ENCODE results near the gene PRKAR2A. TPM values are rescaled to one million over a fixed set of nuclear protein-coding genes. Genes with fewer than 3 reads are reported as not detected.

Gene PRKAR2A
- total and polyA plus RNA-seq, 7 experiments from 2014 or later = 10.3 to 45.1 (median 33.3) TPM

DNA sequence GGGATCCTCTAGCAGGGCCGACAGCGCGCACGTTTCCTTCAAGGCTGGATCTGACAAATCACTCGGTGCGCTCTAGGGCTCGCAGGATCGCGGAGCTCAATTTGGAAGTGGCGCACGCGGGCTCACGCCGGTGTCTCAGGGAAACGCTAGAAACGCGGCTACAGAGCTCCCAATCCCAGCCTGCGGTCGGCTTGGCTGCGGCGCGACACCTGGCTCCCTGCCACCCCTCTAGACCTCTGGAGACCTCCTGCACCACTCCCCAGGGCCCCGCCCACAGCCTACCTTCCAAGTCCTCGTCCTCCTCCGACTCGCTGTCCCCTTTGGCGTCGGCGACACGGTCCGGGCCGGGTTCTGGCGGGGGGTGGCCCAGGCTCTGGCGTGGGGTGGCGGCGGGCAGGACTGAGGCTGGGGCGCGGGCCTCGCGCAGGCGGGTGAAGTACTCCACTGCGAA is 596 bp downstream of the PRKAR2A start:
- Mint-ChIP-seq H3K27me3 (no peaks in the 10 kb centered on the region), H3K9me3 (no peaks in the 10 kb centered on the region), H3K27ac (peak overlapping the region; percentile 69 to 96 (median 86)), H3K4me3 (peak overlapping the region; percentile 86 to 93 (median 90)), H3K4me1 (peaks cover 14 to 37% (median 32%) of the 10 kb centered on the region in 7 donors), H3K36me3 (peaks cover 0 to 12% (median 5%) of the 10 kb centered on the region in 5 donors)
- intact Hi-C loops (cut with micrococcal nuclease) = loop anchor here (1.0 to 5.0 kb wide), 9 partner anchors 35 to 245 kb away; partner anchors contain the start of genes ARIH2 (in 2 of the 2), SLC25A20 (in 2 of the 2), IP6K2 (in 1 of the 2) and NCKIPSD (in 1 of the 2)
- Histone ChIP-seq H3K27ac (ENCODE audit: low read depth, low read length) (peak overlapping the region; percentile 79), H3K9me3 (ENCODE audit: control insufficient read depth in 2 of 3, low read length in 3 of 3) (no peaks in the 10 kb centered on the region), H3K4me3 (ENCODE audit: low read length) (peak overlapping the region; percentile 70), H3K4me1 (ENCODE audit: control insufficient read depth in 2 of 2, insufficient read depth in 2 of 2, low read length in 2 of 2) (peaks cover 15 to 21% of the 10 kb centered on the region in 2 donors), H3K36me3 (ENCODE audit: control insufficient read depth in 2 of 3, insufficient read depth in 3 of 3, low read length in 3 of 3) (peaks cover 0 to 7% (median 0%) of the 10 kb centered on the region in 3 experiments), H3K27me3 (ENCODE audit: control insufficient read depth in 2 of 2, insufficient read depth in 2 of 2, low read length in 2 of 2) (no peaks in the 10 kb centered on the region)
- CTCF ChIA-PET = interaction anchor here (0.6 kb wide), 1 partner anchor 27 kb away, joined by 3 read pairs; no protein-coding TSS in a partner anchor
- POLR2A ChIA-PET = interaction anchor here (0.6 to 2.1 kb wide), 10 partner anchors 9 to 1055 kb away, joined by 3 to 13 read pairs (median 3); partner anchors contain the start of genes ARIH2 and IP6K2
- ATAC-seq (peak; percentile 60), DNase-seq (peak; percentile 28 to 67 (median 50))

DNA sequence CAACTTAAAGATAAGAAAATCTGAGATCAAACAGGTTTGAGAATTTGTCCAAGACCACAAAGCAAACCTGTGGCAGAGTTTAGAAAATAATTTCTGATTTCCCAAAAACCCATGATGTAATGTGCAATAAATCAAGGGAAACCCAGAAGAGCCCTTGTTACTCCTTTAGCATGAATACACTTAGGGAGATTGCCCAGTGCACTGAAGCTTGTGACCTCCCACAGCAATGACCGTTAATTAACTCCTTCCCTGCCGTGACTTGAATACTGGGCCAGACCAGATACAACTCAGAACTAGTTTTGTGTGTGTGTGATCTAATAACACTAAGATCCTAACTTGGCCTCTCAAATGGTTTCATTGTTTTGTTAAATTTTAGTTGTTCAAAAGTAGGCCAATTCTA is 2.5 kb downstream of the PRKAR2A start:
- H3K27me3 ChIP-seq (ENCODE audit: control insufficient read depth in 2 of 2, insufficient read depth in 2 of 2, low read length in 2 of 2) = no peaks in the 10 kb centered on the region
- no peaks in the 10 kb centered on the region for H3K9me3 ChIP-seq (ENCODE audit: control insufficient read depth in 2 of 3, low read length in 3 of 3)
- H3K27ac Mint-ChIP-seq = peak overlapping the region in 5 of 9 donors; percentile 25 to 76 (median 32)
- no peak overlapping the region for H3K4me3 ChIP-seq (ENCODE audit: low read length)
- H3K36me3 Mint-ChIP-seq = peaks cover 0 to 13% (median 5%) of the 10 kb centered on the region in 5 donors
- intact Hi-C loops (cut with micrococcal nuclease) = loop anchor here in 1 of 2 donors (5.0 kb wide), 3 partner anchors 58 to 247 kb away; partner anchors contain the start of gene QRICH1
- DNase-seq (no peak), ATAC-seq (no peak)
- H3K4me1 Mint-ChIP-seq = peaks cover 17 to 40% (median 32%) of the 10 kb centered on the region in 7 donors
- peak overlapping the region; percentile 57 to 93 (median 88) for H3K4me3 Mint-ChIP-seq
- peaks cover 15 to 21% of the 10 kb centered on the region in 2 donors for H3K4me1 ChIP-seq (ENCODE audit: control insufficient read depth in 2 of 2, insufficient read depth in 2 of 2, low read length in 2 of 2)
- H3K27ac ChIP-seq (ENCODE audit: low read depth, low read length) = no peak overlapping the region
- no peaks in the 10 kb centered on the region for H3K27me3 Mint-ChIP-seq
- H3K36me3 ChIP-seq (ENCODE audit: control insufficient read depth in 2 of 3, insufficient read depth in 3 of 3, low read length in 3 of 3) = peaks cover 0 to 7% (median 0%) of the 10 kb centered on the region in 3 experiments
- no peaks in the 10 kb centered on the region for H3K9me3 Mint-ChIP-seq
- ChIA-PET CTCF (no interaction called here), POLR2A (interaction anchor here (0.7 kb wide), 1 partner anchor 97 kb away, joined by 3 read pairs; no protein-coding TSS in a partner anchor)

DNA sequence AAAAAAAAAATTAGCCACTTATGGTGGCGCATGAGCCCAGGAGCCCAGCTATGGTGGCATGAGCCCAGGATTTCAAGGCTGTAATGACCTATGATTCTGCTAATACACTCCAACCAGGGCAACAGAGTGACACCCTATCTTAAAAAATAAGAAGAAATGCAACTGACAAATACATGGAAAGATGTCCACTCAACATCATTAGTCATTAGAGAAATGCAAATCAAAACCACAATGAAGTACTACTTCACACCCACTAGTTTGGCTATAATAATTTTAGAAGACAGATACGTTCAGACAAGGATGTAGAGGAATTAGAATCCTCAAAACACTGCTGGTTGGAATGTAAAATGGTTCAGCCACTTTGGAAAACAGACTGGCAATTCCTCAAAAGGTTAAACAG is 10.5 kb downstream of the PRKAR2A start:
- H3K9me3 ChIP-seq (ENCODE audit: control insufficient read depth in 2 of 3, low read length in 3 of 3) = no peaks in the 10 kb centered on the region
- POLR2A ChIA-PET = no interaction called here
- ATAC-seq (no peak), DNase-seq (no peak)
- CTCF ChIA-PET = no interaction called here
- no peak overlapping the region for H3K4me3 ChIP-seq (ENCODE audit: low read length)
- Mint-ChIP-seq H3K4me3 (no peak overlapping the region), H3K27ac (peak overlapping the region in 2 of 9 donors; percentile 16 to 59), H3K4me1 (peaks cover 9 to 31% (median 20%) of the 10 kb centered on the region in 7 donors), H3K36me3 (peaks cover 0 to 33% (median 14%) of the 10 kb centered on the region in 5 donors), H3K9me3 (peaks cover 0 to 2% (median 0%) of the 10 kb centered on the region in 11 donors), H3K27me3 (no peaks in the 10 kb centered on the region)
- H3K36me3 ChIP-seq (ENCODE audit: control insufficient read depth in 2 of 3, insufficient read depth in 3 of 3, low read length in 3 of 3) = no peaks in the 10 kb centered on the region
- H3K27me3 ChIP-seq (ENCODE audit: control insufficient read depth in 2 of 2, insufficient read depth in 2 of 2, low read length in 2 of 2) = no peaks in the 10 kb centered on the region
- no peaks in the 10 kb centered on the region for H3K4me1 ChIP-seq (ENCODE audit: control insufficient read depth in 2 of 2, insufficient read depth in 2 of 2, low read length in 2 of 2)
- H3K27ac ChIP-seq (ENCODE audit: low read depth, low read length) = no peak overlapping the region
- intact Hi-C loops (cut with micrococcal nuclease) = no loop called here

DNA sequence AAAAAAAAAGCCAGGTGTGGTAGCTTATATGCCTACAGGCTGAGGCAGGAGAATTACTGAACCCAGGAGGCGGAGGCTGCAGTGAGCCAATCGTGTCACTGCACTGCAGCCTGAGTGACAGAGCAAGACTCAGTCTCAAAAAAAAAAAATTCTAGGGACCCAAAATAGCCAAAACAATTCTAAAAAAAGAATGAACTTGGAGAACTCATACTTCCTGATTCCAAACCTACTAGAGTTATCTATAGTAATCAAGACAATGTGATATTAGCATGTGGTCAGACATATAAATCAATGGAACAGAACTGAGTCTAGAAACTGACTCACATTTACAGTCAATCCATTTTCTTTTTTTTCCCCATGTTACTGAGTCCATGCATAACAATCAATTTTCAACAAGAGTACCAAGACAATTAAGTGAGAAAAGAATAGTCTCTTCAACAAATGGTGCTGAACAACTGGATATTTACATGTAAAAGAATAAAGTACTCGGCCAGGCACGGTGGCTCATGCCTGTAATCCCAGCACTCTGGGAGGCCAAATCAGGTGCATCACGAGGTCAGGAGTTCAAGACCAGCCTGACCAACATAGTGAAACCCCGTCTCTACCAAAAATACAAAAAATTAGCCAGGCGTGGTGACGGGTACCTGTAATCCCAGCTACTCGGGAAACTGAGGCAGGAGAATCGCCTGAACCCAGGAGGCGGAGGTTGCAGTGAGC is 11.9 kb downstream of the PRKAR2A start:
- ATAC-seq (no peak), DNase-seq (no peak)
- peaks cover 9 to 28% (median 19%) of the 10 kb centered on the region in 7 donors for H3K4me1 Mint-ChIP-seq
- H3K27me3 Mint-ChIP-seq = no peaks in the 10 kb centered on the region
- intact Hi-C loops (cut with micrococcal nuclease) = no loop called here
- Histone ChIP-seq H3K36me3 (ENCODE audit: control insufficient read depth in 2 of 3, insufficient read depth in 3 of 3, low read length in 3 of 3) (no peaks in the 10 kb centered on the region), H3K4me3 (ENCODE audit: low read length) (no peak overlapping the region), H3K9me3 (ENCODE audit: control insufficient read depth in 2 of 3, low read length in 3 of 3) (no peaks in the 10 kb centered on the region), H3K27ac (ENCODE audit: low read depth, low read length) (no peak overlapping the region), H3K4me1 (ENCODE audit: control insufficient read depth in 2 of 2, insufficient read depth in 2 of 2, low read length in 2 of 2) (no peaks in the 10 kb centered on the region), H3K27me3 (ENCODE audit: control insufficient read depth in 2 of 2, insufficient read depth in 2 of 2, low read length in 2 of 2) (no peaks in the 10 kb centered on the region)
- peaks cover 0 to 33% (median 13%) of the 10 kb centered on the region in 5 donors for H3K36me3 Mint-ChIP-seq
- H3K27ac Mint-ChIP-seq = no peak overlapping the region
- H3K4me3 Mint-ChIP-seq = no peak overlapping the region
- CTCF ChIA-PET = no interaction called here
- H3K9me3 Mint-ChIP-seq = peaks cover 0 to 2% (median 0%) of the 10 kb centered on the region in 11 donors
- POLR2A ChIA-PET = no interaction called here

DNA sequence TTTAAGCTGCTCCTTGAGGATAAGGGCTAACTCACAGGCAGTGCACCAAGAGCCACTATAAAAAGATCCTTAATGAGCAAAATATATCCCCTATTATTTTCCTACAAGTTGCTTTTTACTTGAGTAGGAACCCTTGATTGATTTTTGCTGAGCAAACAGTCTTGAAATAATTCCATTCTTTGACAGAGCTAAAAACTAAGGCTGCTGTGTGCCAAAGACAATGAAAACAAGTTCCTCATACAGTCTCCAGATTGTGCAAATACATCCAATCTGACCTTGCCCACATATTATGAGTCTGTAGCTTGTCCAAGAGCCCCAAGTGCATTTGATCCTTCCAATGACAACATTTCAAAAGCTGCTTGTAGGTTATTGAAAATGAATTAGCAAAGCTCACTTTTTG is 15.0 kb downstream of the PRKAR2A start:
- Mint-ChIP-seq H3K4me3 (no peak overlapping the region), H3K9me3 (no peaks in the 10 kb centered on the region), H3K27ac (no peak overlapping the region), H3K4me1 (peaks cover 4 to 16% (median 11%) of the 10 kb centered on the region in 7 donors), H3K27me3 (no peaks in the 10 kb centered on the region), H3K36me3 (peaks cover 0 to 19% (median 10%) of the 10 kb centered on the region in 5 donors)
- Histone ChIP-seq H3K27ac (ENCODE audit: low read depth, low read length) (no peak overlapping the region), H3K4me3 (ENCODE audit: low read length) (no peak overlapping the region), H3K4me1 (ENCODE audit: control insufficient read depth in 2 of 2, insufficient read depth in 2 of 2, low read length in 2 of 2) (no peaks in the 10 kb centered on the region), H3K36me3 (ENCODE audit: control insufficient read depth in 2 of 3, insufficient read depth in 3 of 3, low read length in 3 of 3) (no peaks in the 10 kb centered on the region), H3K9me3 (ENCODE audit: control insufficient read depth in 2 of 3, low read length in 3 of 3) (no peaks in the 10 kb centered on the region), H3K27me3 (ENCODE audit: control insufficient read depth in 2 of 2, insufficient read depth in 2 of 2, low read length in 2 of 2) (no peaks in the 10 kb centered on the region)
- ATAC-seq (no peak), DNase-seq (no peak)
- ChIA-PET POLR2A (interaction anchor here (1.0 kb wide), 1 partner anchor 14 kb away, joined by 3 read pairs; no protein-coding TSS in a partner anchor), CTCF (interaction anchor here (0.7 kb wide), 1 partner anchor 157 kb away, joined by 3 read pairs; no protein-coding TSS in a partner anchor)
- intact Hi-C loops (cut with micrococcal nuclease) = no loop called here

DNA sequence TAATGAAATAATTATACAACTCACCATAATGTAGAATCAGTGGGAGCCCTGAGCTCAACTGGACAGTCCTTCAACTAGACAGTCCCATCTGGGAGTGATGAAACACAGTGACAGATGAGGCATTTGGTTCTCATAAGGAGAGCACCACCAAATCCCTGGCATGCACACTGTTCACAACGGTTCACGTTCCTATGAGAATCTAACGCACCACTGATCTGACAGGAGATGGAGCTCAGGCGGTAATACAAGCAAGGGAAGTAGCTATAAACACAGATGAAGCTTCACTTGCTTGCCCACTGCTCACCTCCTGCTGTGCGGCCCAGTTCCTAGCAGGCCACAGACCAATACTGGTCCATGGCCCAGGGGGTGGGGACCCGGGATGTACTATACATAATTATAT is 17.0 kb downstream of the PRKAR2A start:
- DNase-seq (no peak), ATAC-seq (no peak)
- no peaks in the 10 kb centered on the region for H3K27me3 ChIP-seq (ENCODE audit: control insufficient read depth in 2 of 2, insufficient read depth in 2 of 2, low read length in 2 of 2)
- peaks cover 0 to 14% (median 4%) of the 10 kb centered on the region in 5 donors for H3K36me3 Mint-ChIP-seq
- POLR2A ChIA-PET = no interaction called here
- H3K4me1 ChIP-seq (ENCODE audit: control insufficient read depth in 2 of 2, insufficient read depth in 2 of 2, low read length in 2 of 2) = no peaks in the 10 kb centered on the region
- H3K27me3 Mint-ChIP-seq = no peaks in the 10 kb centered on the region
- no peaks in the 10 kb centered on the region for H3K36me3 ChIP-seq (ENCODE audit: control insufficient read depth in 2 of 3, insufficient read depth in 3 of 3, low read length in 3 of 3)
- H3K9me3 Mint-ChIP-seq = peaks cover 0 to 2% (median 0%) of the 10 kb centered on the region in 11 donors
- intact Hi-C loops (cut with micrococcal nuclease) = no loop called here
- H3K4me3 ChIP-seq (ENCODE audit: low read length) = no peak overlapping the region
- CTCF ChIA-PET = interaction anchor here (0.6 kb wide), 1 partner anchor 81 kb away, joined by 4 read pairs; no protein-coding TSS in a partner anchor
- H3K9me3 ChIP-seq (ENCODE audit: control insufficient read depth in 2 of 3, low read length in 3 of 3) = no peaks in the 10 kb centered on the region
- H3K4me3 Mint-ChIP-seq = no peak overlapping the region
- no peak overlapping the region for H3K27ac ChIP-seq (ENCODE audit: low read depth, low read length)
- peaks cover 0 to 20% (median 17%) of the 10 kb centered on the region in 7 donors for H3K4me1 Mint-ChIP-seq
- H3K27ac Mint-ChIP-seq = no peak overlapping the region
